Stimulated activated CD8-positive, alpha-beta memory T cell treated with anti-CD3 and anti-CD28 coated beads, Interleukin-15, amount 100 ng/mL, for 1 hour (primary cell): ENCODE results near the gene SH2D1B.

Experiments used
- DNase-seq: peaks from one replicate; pipeline ENCODE4 v3.0.0-alpha.2; 2020; ENCODE audit warnings: low read depth

The SH2D1B gene

DNA sequence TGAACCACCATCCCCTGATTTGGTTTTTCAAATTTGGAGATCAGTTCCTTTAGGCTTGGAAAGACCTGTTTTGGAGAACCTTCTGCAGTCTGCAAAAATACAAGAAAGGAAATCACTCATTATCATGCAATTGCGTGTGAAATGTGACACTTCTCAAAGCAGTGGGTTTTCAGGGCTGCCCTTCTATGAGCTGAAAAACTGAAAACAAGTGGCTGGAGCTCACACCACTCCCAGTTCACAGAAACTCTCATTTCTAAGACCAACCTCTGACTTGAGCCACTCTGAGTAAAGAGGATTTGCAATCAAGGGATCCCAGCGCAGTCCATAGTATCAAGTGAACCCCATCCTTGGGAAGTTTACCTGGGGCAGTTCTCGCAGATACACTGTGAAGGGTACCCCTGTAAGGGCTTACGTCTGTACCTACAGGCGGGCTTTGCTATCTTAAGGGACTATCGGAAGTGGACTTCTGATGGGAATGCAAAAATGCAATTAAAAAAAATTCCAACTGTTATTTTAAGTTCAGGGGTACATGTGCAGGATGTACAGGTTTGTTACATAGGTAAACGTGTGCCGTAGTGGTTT is 12.8 kb downstream of the SH2D1B start:
- DNase-seq: no peak

DNA sequence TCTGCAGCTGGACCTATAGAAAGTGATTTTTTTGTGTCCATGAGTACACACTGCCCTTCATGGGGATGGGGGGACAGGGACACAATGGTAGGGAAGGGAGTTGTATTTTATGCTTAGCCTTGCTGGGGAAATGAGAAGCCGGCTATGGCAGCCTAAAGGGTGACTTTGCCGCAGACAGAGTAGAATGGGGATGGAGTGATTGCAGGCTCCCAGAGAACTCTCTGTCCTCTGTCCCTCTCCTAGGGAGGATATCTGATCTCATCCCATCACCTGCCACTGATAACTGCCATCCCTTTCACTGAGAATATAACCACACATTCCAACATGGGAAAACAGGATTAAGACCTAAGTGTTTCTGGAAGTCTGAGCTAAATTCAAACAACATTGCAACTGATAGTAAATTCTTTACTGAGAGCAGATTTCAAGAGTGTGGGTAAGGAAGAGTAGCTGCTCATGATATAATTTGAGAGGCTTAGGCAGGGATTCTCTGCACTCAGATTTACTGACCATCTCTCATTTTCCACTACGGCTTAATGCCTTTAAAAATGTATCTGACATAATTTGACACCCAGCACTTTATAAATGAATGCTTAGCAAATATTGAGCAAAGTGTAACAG is 13.9 kb downstream of the SH2D1B start:
- no peak for DNase-seq

DNA sequence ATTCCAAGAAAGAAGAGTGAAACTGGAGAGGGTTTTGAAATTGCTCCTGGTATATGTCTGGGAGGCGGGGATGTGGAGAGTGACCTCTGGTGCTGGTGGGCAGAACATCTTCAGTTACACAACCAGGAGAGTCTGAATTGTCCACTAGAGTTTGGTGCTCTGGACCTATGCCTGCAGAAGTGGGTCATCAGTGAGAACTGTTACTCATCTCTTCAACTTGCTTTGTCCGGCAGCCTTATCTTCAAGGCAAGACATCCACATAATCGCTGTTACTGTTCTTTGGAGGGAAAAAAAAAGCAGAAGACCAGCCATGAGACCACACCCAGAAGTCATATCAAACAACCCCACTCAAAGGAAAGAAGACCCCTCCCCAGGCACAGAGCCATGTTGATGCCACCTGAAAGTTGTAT is 14.9 kb downstream of the SH2D1B start:
- DNase-seq: no peak

DNA sequence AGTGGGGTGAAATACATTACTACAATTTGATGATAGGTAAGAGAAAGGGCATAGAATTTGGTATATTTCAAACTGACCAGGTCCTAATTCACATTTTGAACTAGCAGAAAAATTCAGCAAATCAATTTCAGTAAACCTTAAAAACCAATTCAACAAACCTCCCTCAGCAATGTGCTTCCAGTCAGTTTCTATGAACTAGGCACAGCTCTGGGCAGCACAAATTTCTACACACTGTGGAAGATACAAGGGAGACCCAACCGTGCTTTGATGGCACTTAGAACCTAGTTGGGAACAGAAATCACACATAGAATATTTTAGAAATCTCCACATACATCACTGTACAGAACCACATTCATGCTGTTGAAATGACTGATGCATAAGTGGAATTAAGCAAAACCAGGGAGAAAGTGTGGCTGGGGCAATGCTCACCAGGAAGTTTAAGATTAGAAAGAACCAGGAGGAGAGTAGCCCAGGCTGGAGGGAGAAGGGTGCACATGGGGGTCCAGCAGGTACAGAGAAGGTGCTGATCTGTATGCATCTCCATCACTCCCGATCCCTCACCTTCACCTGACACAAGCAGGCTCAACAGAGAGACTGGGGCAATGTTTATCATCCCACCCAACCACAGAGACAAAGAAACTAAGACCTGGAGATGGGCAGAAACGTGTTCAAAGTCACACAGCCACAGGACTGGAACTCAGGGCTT is 15.6 kb downstream of the SH2D1B start:
- DNase-seq: no peak

DNA sequence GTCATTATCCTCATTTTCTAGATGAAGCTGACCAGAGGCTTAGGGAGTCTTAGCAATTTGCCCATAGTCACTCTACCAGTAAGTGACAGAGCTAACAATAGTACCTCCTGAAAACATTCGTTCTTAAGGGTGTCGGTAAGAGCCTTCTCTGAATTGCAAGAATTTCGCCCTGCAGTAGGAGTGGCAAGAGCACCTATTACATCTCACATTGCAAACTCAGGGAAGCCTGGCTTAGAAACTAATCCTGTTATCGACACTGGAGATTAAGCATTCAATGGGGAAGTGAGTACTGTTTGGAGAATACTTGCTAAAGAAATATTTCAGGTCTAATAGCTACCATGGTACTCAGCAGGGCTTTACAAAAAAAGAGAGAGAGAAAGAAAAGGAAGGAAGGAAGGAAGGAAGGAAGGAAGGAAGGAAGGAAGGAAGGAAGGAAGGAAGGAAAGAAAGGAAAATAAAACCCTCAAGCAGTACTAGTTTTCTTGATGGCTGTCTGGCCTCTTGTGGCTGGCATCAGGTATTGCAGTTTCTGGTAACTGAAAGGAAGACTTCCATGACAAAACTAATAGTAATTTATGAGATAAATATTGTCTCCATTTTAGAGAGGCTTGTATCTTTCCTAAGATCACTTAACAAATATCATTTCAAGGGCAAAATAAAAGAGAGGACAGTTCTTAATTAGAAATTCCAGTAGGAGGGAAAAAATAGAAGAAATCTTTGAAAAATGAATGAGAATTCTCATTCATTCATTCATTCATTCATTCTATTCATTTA is 20.0 kb downstream of the SH2D1B start:
- no peak for DNase-seq

DNA sequence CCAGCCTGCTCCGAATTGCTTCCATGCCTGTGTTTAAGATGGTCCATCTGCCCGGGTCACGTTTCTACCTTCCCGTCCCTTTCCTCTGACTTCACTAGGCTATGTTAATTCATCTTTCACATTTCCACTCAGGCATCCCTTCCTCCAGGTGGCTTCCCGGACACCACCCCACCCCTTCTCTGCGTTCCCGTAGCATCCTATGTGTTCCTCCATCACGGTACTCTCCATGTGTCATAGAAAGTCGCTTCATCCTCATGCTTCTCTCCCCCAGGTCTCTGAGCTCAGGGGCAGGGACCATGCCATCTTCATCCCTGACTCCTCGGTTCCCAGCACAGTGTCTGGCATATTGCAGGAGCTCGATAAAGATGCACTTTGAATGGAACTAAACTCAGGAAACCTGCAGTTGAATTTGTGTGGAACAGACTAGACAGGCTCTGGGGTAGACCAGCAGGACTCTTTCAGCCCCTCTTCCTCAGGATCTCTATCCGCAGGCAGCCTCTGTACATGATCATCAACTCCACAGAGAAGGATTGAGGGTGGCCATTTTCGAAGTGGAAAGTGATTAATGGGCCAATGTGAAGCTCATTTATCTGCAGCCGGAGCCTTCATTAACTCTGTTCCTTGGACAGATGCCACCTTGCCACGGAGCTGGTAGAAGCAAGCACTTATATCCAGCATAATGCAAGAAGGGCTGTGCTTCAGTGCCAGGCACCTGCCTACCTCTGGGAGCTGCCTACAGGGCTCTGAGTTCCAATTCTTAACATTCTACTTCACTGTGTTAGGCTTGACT is 21.3 kb downstream of the SH2D1B start:
- no peak for DNase-seq

DNA sequence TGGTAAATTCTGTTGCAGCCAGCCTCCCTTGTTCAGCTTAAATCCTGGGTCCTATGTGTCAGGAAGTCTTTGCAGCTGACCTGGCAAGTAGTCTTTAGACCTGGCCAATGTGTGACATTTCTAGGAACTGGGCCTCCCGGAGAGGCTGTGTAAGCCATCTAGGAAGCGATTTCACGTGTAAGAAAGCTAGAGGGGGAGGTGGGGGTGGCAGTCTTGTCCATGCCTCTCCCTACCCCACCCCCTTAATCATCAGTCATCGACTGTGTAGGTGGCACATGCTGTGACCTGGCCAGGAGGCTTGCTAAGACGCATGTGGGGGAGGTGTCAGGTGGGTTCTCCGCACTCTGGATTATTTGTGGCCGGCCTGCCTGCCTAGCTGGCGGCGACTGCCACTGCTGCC is 22.0 kb downstream of the SH2D1B start:
- DNase-seq: no peak

DNA sequence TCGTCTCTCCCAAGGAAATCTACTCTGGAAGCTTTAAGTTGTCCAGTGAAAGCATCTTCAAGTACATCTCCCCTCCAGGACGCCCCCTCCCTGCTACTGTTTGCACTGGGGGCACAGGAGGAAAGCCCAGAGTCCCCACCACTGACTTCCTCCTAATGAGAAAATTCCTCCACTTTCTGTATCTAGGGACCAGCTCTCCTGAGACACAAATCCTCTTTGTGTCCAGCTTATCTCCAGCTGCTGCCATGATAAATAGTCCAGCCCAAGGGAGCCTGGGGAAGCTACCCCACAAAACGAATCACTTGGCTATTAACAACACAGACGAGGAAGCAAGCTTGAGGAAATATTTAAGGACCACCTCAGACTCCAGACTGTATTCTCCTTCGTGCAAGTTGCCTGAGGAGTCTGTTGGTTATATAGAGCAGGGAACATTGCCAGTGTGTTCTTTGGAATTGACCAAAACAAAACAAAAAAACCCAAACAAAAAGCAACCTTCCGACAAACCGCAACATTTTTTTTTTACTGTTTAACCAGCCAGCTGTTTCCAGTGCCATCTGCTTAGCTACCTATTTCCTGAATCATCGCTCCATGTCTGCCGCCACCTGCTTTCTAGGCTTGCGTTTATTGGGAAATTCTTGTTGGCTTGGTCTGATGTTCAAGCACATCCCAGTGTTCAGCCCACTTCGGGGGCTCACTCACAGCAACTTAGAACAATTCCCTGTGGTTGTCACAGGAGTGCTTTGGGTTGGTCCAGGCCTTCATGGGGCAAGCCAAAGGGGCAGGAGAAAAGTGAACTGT is 22.7 kb downstream of the SH2D1B start:
- DNase-seq: no peak

DNA sequence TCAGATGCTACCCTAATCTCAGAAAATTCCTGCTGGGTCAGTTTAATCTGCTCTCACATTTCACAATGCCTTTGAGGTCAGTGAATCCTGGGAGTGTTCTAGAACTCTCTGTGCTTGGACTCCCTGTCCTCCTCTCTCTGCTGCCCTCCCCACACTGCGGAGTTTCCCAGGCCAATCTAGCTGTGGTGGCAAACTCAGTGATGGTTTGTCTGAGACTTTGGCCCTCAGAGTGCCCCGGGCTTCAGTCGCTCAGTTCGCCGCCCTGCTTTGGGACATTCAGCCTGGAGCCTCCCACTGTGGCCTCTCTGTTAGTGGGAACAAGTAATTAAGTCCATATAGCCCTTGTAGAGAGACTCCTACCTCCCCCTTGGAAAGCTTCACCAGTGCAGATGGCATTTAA is 23.3 kb downstream of the SH2D1B start:
- DNase-seq: no peak

DNA sequence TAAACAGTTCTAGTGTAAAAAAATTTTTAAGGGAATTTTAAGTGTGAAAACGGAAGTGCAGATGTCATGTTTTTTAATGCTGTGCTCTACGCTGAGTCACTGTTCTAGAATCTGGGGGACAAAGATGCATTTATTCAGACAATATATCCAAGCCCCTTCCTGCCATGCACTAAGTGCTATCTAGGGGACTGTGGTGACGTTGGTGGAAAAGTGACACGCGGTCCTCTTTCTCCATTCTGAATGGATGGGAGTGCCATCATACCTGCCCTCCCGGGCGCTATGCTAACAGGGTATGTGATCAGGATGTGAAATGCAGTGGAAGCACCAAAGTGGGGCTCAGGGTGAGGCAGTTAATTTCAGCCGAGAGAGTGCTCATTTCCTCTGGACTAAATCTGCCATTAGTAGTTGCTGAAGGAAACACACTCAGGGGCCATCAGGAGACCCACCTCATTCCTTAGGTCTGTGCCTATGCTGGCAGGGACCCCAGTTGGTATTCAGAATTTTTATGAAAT is 23.8 kb downstream of the SH2D1B start:
- DNase-seq: no peak

DNA sequence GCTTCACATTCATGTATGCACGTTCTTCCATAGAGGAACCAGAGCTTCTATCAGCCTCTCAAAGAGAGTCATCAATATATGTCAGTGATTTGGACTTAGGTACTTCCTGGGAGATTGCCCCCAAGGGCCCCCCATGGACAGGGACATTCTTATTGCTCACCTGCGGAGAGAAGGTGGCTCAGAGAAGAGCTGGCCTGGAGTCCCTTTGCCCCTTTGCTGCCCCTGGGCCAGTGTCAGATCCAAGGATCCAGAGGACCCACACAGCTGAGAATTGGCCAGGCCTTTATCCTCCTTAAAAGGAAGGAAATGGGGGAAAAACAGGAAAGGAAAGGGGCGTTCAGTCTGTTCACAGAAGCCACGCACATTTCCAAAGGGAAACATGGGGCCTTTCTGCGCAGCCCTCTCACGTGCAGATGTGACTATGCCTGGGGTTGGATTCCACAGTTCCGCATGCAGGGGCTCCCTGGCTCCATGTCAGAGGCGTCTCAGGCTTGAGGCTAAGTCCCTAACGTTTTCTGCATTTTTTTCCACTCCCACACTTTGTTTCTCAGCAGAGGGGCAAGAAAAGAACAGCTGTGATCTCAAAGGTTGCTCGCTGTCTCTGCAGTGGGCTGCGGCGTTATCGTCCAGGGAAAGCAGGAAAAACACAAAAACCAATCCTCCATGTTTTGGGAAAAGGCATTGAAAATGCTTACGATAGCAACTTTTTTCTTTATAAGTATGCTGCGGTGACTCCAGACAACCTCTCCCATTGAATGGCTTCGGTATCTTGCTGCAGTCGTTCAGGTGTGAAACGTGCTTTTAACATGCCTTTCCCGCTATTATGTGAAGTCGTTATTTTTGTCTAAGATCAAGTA is 24.5 kb downstream of the SH2D1B start:
- no peak for DNase-seq

DNA sequence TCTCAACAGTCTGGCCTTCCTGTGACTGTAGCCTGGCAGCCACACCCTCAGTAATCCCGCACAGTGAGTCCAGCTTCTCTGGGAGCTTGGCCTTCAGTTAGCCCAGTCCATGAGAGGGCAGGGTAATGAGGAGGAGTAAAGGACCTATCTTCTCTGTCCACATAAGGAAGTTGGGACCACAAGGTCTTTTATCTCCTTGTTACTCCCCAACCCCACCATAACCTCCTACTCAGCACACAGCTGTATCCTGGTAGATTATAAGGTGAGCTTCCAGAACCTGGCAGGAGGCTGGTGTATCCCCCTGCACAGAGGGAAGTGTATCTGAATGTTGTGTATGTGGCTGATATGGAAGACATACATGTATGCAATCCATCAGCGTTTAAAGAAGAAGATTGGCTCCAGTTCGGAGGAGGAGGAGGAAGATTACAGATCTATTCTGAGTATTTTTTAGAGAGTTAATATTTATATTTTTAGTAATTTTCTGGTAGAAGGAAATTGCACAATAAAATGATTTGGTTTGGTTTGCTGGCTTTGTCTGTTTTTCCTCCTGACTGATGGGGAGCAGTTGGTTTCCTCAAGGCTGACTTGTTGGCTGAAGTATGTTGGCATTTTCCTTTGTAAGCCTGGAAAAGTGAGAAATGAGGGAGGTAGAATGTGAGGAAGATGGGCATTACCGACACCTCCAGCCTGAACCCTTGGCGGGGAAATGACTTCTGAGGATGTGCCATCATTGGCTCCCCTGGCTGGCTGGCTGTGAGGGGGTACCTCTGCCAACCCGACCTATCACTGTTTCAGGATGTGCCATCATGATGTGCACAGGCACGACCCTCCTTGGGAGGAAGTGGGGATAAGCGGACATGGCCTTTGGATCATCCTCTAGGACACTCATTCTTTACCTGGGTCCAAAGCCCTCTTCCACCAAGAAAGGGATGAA is 25.4 kb downstream of the SH2D1B start:
- no peak for DNase-seq

DNA sequence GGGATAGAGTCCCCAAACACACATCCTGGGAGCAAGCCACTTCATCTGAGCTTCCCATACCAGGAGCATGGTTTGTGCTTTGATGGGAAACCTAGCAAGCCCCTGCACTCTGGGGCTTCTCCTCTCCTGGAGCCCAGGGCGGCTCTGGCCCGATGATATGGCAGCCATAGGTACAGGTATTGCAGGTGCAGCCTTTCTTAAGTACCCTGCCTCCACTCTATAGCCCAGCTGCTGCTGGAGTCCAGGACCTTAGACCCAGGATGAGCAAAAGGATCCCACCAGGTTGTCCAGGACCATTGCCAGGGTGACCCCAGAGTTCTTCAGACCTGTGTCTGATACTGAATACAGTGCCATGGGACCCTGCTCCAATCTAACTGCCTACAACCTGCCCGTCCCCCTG is 26.2 kb downstream of the SH2D1B start:
- DNase-seq: no peak

DNA sequence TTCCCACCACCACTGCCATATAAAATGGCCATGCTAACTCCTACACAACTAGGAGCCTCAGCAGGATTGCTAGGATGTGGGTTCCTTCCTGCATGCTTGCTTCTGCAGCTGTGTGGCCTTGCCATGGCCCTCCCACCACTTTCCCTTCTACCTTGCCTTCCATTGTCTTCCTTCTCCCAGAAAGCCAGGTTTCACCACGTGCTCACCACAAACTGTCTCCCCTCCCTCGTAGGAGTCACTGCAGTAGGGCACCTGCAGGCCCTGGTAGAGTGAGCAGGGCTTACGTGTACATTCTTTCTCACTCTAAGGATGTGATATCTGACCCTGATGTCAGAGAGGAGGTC is 26.7 kb downstream of the SH2D1B start:
- no peak for DNase-seq

DNA sequence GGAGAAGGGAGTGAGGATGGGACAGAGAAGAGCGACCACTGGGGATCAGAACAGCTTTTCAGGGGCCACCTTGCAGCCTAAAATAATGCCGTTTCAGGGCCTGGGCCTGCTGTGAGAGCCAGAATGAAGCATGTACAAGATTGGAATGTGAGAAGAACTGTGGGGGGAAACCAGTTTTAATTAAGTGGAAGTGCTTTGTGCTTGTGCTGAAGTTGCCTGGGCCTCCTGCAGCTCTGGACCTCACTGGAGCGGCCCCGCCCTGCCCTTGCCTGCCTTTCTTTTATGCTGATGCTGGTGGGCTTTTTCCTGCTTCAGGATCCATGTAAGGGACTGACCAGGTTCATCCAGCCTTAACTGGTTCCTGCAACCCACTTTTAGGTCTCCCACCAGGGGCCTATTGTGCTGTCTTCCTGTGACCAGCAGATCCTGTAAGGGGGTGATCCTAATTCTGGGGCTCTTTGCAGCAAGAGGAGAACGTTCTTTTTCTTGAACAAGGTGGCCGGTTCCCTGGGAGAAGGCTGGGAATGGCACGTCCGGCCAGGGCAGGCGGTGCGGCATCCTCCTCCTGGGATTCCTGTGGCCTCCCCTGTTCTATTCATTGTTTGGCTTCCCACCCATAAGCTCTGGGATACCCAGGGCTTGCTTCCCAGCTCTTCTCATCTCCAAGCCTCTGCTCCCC is 27.2 kb downstream of the SH2D1B start:
- no peak for DNase-seq

DNA sequence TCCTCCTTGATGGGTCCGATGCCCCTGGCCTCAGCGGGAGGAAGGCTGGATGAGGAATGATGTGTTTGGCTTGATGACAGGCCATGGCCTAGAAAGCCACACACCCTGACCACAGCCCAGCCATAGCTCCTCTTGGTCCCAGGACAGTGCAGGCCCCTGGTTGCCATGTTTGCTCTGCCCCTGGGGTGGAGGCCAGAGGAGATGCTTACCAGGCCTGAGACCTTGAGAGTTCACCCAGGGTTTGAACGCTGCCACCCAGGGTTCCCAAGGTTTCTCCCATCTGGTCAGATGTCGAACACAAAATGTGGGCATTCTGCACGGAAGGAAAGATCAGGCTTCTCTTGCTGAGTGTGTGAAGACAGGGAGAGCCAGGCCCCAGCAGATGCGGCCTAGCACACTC is 27.8 kb downstream of the SH2D1B start:
- no peak for DNase-seq

DNA sequence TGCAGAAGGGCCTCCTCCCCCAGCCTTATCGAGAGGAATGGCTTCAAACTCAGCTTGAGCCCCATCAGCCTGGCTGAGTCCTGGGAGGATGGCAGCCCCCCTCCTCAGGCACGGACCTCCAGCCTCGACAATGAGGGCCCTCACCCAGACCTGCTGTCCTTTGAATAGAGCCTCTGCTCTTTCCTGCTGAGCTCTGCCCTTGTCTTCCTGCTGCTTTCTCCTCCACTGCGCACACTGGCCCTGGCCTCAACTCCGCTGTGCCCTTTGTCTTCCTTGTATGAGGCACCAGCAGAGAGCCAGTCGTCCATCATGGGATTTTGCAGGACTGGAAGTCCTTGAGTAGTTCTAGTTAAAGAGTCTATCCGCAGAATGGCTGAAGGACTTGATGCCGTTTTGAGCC is 28.4 kb downstream of the SH2D1B start:
- no peak for DNase-seq

DNA sequence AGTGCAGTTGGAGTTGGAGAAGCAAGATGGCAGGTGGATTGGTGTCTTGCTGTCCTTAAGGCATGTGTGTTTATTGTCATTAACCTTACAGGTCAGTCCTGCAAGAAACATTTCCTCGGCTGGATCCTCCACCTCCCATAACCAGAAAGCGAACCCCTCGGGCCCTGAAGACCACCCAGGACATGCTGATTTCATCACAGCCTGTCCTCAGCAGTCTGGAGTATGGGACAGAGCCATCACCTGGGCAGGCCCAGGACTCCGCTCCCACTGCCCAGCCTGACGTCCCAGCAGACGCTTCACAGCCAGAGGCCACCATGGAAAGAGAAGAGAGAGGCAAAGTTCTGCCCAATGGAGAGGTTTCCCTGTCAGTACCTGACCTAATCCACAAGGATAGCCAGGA is 28.8 kb downstream of the SH2D1B start:
- no peak for DNase-seq
